GM23338 (cell line): Measurements from ENCODE around the gene USPL1. TPM values are rescaled to one million over a fixed set of nuclear protein-coding genes. Genes with fewer than 3 reads are reported as not detected.
"Not testable (repeated sequence)": the region's sequence is repeated elsewhere in the genome, so short reads cannot be mapped to it uniquely, and the experiment has no call there.

Source experiments
- ATAC-seq: fragments of 200-7000 bp; cut with Tn5 transposase; 3 replicates; pipeline ENCODE4 v1.9.1; 2020
- DNase-seq: peaks from one replicate; pipeline ENCODE4 v3.0.0-alpha.2; 2015; ENCODE audit warnings: low spot score
- H2AFZ ChIP-seq: fragments of 200-600 bp; sonication (generic); 2 replicates; pipeline ENCODE4 v1.8.0; 2016; ENCODE audit warnings: antibody characterized with exemption, mild to moderate bottlenecking, moderate library complexity
- H3F3A ChIP-seq: fragments of 200-600 bp; sonication (generic); replicated peaks from 2 replicates; pipeline ENCODE4 v1.8.0; 2017; ENCODE audit warnings: antibody characterized with exemption, mixed run types, low read depth
- H3K27ac ChIP-seq: fragments of 200-600 bp; sonication (generic); 2 replicates; pipeline ENCODE4 v1.6.1; 2016; ENCODE audit warnings: low read depth
- H3K27me3 ChIP-seq: fragments of 200-600 bp; sonication (generic); 2 replicates; pipeline ENCODE4 v1.8.0; 2016; ENCODE audit warnings: mild to moderate bottlenecking, mixed run types, moderate library complexity; ENCODE audit not compliant: insufficient read depth
- H3K36me3 ChIP-seq: fragments of 200-600 bp; sonication (generic); 2 replicates; pipeline ENCODE4 v1.8.0; 2016; ENCODE audit warnings: mild to moderate bottlenecking; ENCODE audit not compliant: insufficient read depth
- H3K4me1 ChIP-seq: fragments of 200-600 bp; sonication (generic); 2 replicates; pipeline ENCODE4 v1.8.0; 2016; ENCODE audit warnings: mild to moderate bottlenecking, moderate library complexity; ENCODE audit not compliant: insufficient read depth
- H3K4me2 ChIP-seq: fragments of 200-600 bp; sonication (generic); 2 replicates; pipeline ENCODE4 v1.7.1; 2017; ENCODE audit warnings: mixed run types
- H3K4me3 ChIP-seq: fragments of 200-600 bp; sonication (generic); 2 replicates; pipeline ENCODE4 v1.6.1; 2016; ENCODE audit warnings: mixed run types
- H3K79me2 ChIP-seq: fragments of 200-600 bp; sonication (generic); replicated peaks from 2 replicates; pipeline ENCODE4 v1.8.0; 2017; ENCODE audit warnings: mild to moderate bottlenecking; ENCODE audit not compliant: insufficient read depth
- H3K9me2 ChIP-seq: fragments of 200-600 bp; sonication (generic); 2 replicates; pipeline ENCODE4 v1.8.0; 2017; ENCODE audit not compliant: insufficient read depth
- H4K20me1 ChIP-seq: fragments of 200-600 bp; sonication (generic); replicated peaks from 2 replicates; pipeline ENCODE4 v1.8.0; 2017; ENCODE audit warnings: mild to moderate bottlenecking; ENCODE audit not compliant: insufficient read depth
- H3K27ac Mint-ChIP-seq: 2 replicates; pipeline ENCODE4 v1.8.0; 2020; ENCODE audit warnings: inconsistent platforms, mild to moderate bottlenecking, moderate library complexity, mixed read lengths
- H3K27me3 Mint-ChIP-seq: 3 replicates; pipeline ENCODE4 v1.8.0; 2022; ENCODE audit warnings: low read depth, mild to moderate bottlenecking, moderate library complexity, mixed read lengths, inconsistent platforms; ENCODE audit not compliant: insufficient read depth, poor library complexity
- H3K36me3 Mint-ChIP-seq: 3 replicates; pipeline ENCODE4 v1.8.0; 2021; ENCODE audit warnings: low read depth, mild to moderate bottlenecking, inconsistent platforms, moderate library complexity, mixed read lengths
- H3K4me1 Mint-ChIP-seq: 3 replicates; pipeline ENCODE4 v1.8.0; 2020; ENCODE audit warnings: mild to moderate bottlenecking, inconsistent platforms, mixed read lengths
- H3K4me3 Mint-ChIP-seq: 3 replicates; pipeline ENCODE4 v1.8.0; 2021; ENCODE audit warnings: moderate library complexity, mild to moderate bottlenecking, inconsistent platforms, mixed read lengths
- H3K9me3 Mint-ChIP-seq: 3 replicates; pipeline ENCODE4 v1.8.0; 2020; ENCODE audit warnings: moderate library complexity, mild to moderate bottlenecking, inconsistent platforms, mixed read lengths
- CREB1 ChIP-seq: fragments of 250-450 bp; sonication (Bioruptor Pico); IDR thresholded peaks from 2 replicates; pipeline ENCODE4 v1.5.0; 2020; ENCODE audit warnings: low read depth, mild to moderate bottlenecking, moderate library complexity
- ETS1 ChIP-seq: IDR thresholded peaks from 2 replicates; pipeline ENCODE4 v1.6.1; 2016; ENCODE audit warnings: antibody characterized with exemption
- EZH2phosphoT487 ChIP-seq: fragments of 200-600 bp; sonication (generic); IDR thresholded peaks from one replicate; pipeline ENCODE4 v1.8.1; 2018; ENCODE audit warnings: antibody characterized with exemption; ENCODE audit not compliant: unreplicated experiment
- JUNB ChIP-seq: IDR thresholded peaks from one replicate; pipeline ENCODE4 v1.6.1; 2016; ENCODE audit warnings: antibody characterized with exemption; ENCODE audit not compliant: unreplicated experiment
- NANOG ChIP-seq: IDR thresholded peaks from 2 replicates; pipeline ENCODE4 v1.6.1; 2016; ENCODE audit warnings: antibody characterized with exemption, borderline replicate concordance
- POLR2AphosphoS5 ChIP-seq: IDR thresholded peaks from 2 replicates; pipeline ENCODE4 v1.6.1; 2016; ENCODE audit warnings: antibody characterized with exemption, low read depth
- REST ChIP-seq: IDR thresholded peaks from one replicate; pipeline ENCODE4 v1.6.1; 2018; ENCODE audit warnings: antibody characterized with exemption; ENCODE audit not compliant: unreplicated experiment
- STAT1 ChIP-seq: IDR thresholded peaks from one replicate; pipeline ENCODE4 v1.6.1; 2016; ENCODE audit warnings: antibody characterized with exemption; ENCODE audit not compliant: unreplicated experiment
- ZNF331 ChIP-seq: fragments of 250-450 bp; sonication (Bioruptor Pico); IDR thresholded peaks from 2 replicates; pipeline ENCODE4 v1.5.0; 2020; ENCODE audit warnings: low read depth, mild to moderate bottlenecking, moderate library complexity
- polyA plus RNA-seq: library from polyadenylated mRNA; unstranded; fragments of >200 nt; fragmentation: Nextera tagmentation; extraction: Ambion mirVana; gene quantifications from 2 replicates; pipeline ENCODE4 v1.2.1, GENCODE V29; 2016
- total RNA-seq: library from RNA; depleted of rRNA; stranded (reverse); fragments of >200 nt; shearing (Covaris generic); gene quantifications from 2 replicates; pipeline ENCODE4 v1.2.3, GENCODE V29; 2014

USPL1 gene
- total and polyA plus RNA-seq, 2 experiments from 2014 or later, result 12.4 to 24.1 TPM

GRCh38 chr13:30651648-30652047 lies 33.9 kb downstream of the USPL1 start:
- H3K4me3 ChIP-seq, ATAC-seq, H3K4me2 ChIP-seq, H3K27ac ChIP-seq, H2AFZ ChIP-seq, H3K27me3 Mint-ChIP-seq, H3K4me1 ChIP-seq, H3K4me1 Mint-ChIP-seq, H3K27ac Mint-ChIP-seq, H3K27me3 ChIP-seq, H3K9me2 ChIP-seq, DNase-seq, H3K9me3 Mint-ChIP-seq, H3F3A ChIP-seq, H3K4me3 Mint-ChIP-seq, H3K79me2 ChIP-seq: not testable (repeated sequence)
- H3K36me3 ChIP-seq, result peaks cover 36% of the 10 kb centered on the region
- H4K20me1 ChIP-seq, result peaks cover 13% of the 10 kb centered on the region; the same call in 1 of the 2 replicates
- H3K36me3 Mint-ChIP-seq, result peaks cover 31% of the 10 kb centered on the region; the same call in 2 of the 3 replicates

- no peaks in the 10 kb centered on the region for H3K27me3 ChIP-seq
- H4K20me1 ChIP-seq, result 0 out of 2 replicates have a peak, but pooled peaks cover 11% of the 10 kb centered on the region
- Mint-ChIP-seq H3K27ac (no peak overlapping the region), H3K4me1 (no peaks in the 10 kb centered on the region), H3K27me3 (peaks cover 4% of the 10 kb centered on the region), H3K9me3 (no peaks in the 10 kb centered on the region), H3K36me3 (peaks cover 34% of the 10 kb centered on the region), H3K4me3 (no peak overlapping the region)
- 0 out of 2 replicates have a peak, but pooled peaks cover 4% of the 10 kb centered on the region for H3K79me2 ChIP-seq
- TF ChIP-seq ZNF331 (CRISPR knock-in tag), result no peak
- no peak for TF ChIP-seq CREB1 (CRISPR knock-in tag)
- no peak for TF ChIP-seq JUNB
- no peak for TF ChIP-seq EZH2phosphoT487
- no peak for TF ChIP-seq STAT1
- no peak for TF ChIP-seq POLR2AphosphoS5
- no peak for TF ChIP-seq ETS1
- TF ChIP-seq NANOG, result no peak
- TF ChIP-seq REST, result no peak
- no peak overlapping the region for H3K27ac ChIP-seq
- DNase-seq (no peak), ATAC-seq (no peak)
- peaks cover 31% of the 10 kb centered on the region for H3K36me3 ChIP-seq
- no peak overlapping the region for H3K4me3 ChIP-seq
- H3K4me2 ChIP-seq, result no peak overlapping the region
- no peak overlapping the region for H2AFZ ChIP-seq
- H3K4me1 ChIP-seq, result no peaks in the 10 kb centered on the region
- H3F3A ChIP-seq, result no peaks in the 10 kb centered on the region
- H3K9me2 ChIP-seq, result no peaks in the 10 kb centered on the region
These were observed 35.1 kb downstream of the USPL1 start for GRCh38 chr13:30652746-30653386.
